SU-DHL-6 (cell line): ENCODE results near the gene MAU2.

ENCODE experiments used
- H2AFZ ChIP-seq: fragments of 200-600 bp; sonication (generic); 2 replicates; pipeline ENCODE4 v1.6.1; 2014; ENCODE audit warnings: low read depth, mild to moderate bottlenecking, moderate library complexity, mixed read lengths, antibody characterized with exemption, low read length; ENCODE audit not compliant: severe bottlenecking
- H3F3A ChIP-seq: fragments of 200-600 bp; shearing (Covaris generic); 2 replicates; pipeline ENCODE4 v1.6.0; 2016; ENCODE audit warnings: antibody characterized with exemption, mild to moderate bottlenecking; ENCODE audit not compliant: insufficient read depth
- H3K27ac ChIP-seq: fragments of 200-600 bp; sonication (generic); 2 replicates; pipeline ENCODE4 v1.5.1; 2016; ENCODE audit warnings: low read depth, mild to moderate bottlenecking, low read length, moderate library complexity, mixed read lengths
- H3K27me3 ChIP-seq: fragments of 200-600 bp; sonication (generic), shearing (Covaris generic); 2 replicates; pipeline ENCODE4 v1.6.0; 2014; ENCODE audit warnings: mild to moderate bottlenecking, low read length
- H3K36me3 ChIP-seq: fragments of 200-600 bp; sonication (generic); 2 replicates; pipeline ENCODE4 v1.6.1; 2014; ENCODE audit warnings: mild to moderate bottlenecking, low read length, mixed read lengths
- H3K4me2 ChIP-seq: fragments of 300-600, 200-600 bp; shearing (Covaris generic), sonication (generic); 2 replicates; pipeline ENCODE4 v1.6.0; 2014; ENCODE audit warnings: low read length, low read depth, mild to moderate bottlenecking; ENCODE audit not compliant: poor library complexity, severe bottlenecking
- H3K4me3 ChIP-seq: fragments of 200-600 bp; sonication (generic); 2 replicates; pipeline ENCODE4 v1.5.1; 2014; ENCODE audit warnings: antibody characterized with exemption, low read length, mild to moderate bottlenecking, mixed read lengths; ENCODE audit not compliant: insufficient read depth, poor library complexity, severe bottlenecking
- H3K79me2 ChIP-seq: fragments of 200-600 bp; sonication (generic); 2 replicates; pipeline ENCODE4 v1.6.1; 2014; ENCODE audit warnings: mild to moderate bottlenecking, low read length, moderate library complexity; ENCODE audit not compliant: insufficient read depth
- H3K9ac ChIP-seq: fragments of 200-600 bp; sonication (generic); 2 replicates; pipeline ENCODE4 v1.7.0; 2014; ENCODE audit warnings: mild to moderate bottlenecking, low read length
- H3K9me2 ChIP-seq: fragments of 200-600 bp; sonication (generic); replicated peaks from 2 replicates; pipeline ENCODE4 v1.6.1; 2014; ENCODE audit warnings: low read length; ENCODE audit not compliant: insufficient read depth
- H3K9me3 ChIP-seq: fragments of 200-600 bp; sonication (generic); 2 replicates; pipeline ENCODE4 v1.6.1; 2014; ENCODE audit warnings: low read length, mixed read lengths; ENCODE audit not compliant: insufficient read depth
- H4K20me1 ChIP-seq: fragments of 200-600 bp; sonication (generic); 2 replicates; pipeline ENCODE4 v1.6.1; 2014; ENCODE audit warnings: low read depth, mild to moderate bottlenecking, antibody characterized with exemption, low read length, moderate library complexity, mixed read lengths
- EZH2phosphoT487 ChIP-seq: fragments of 200-600 bp; sonication (generic), shearing (Covaris generic); conservative IDR thresholded peaks from 2 replicates; pipeline ENCODE4 v1.6.1; 2018; ENCODE audit warnings: mild to moderate bottlenecking, antibody characterized with exemption, low read length, moderate library complexity, mixed read lengths
- TF ChIP-seq, protein P1 (sequence below): fragments of 200-600 bp; sonication (generic); IDR thresholded peaks from one replicate; pipeline ENCODE4 v1.5.1; 2017; ENCODE audit warnings: antibody characterized with exemption, mild to moderate bottlenecking, low read length, moderate library complexity; ENCODE audit not compliant: insufficient read depth, poor library complexity, severe bottlenecking

MAU2 gene

DNA sequence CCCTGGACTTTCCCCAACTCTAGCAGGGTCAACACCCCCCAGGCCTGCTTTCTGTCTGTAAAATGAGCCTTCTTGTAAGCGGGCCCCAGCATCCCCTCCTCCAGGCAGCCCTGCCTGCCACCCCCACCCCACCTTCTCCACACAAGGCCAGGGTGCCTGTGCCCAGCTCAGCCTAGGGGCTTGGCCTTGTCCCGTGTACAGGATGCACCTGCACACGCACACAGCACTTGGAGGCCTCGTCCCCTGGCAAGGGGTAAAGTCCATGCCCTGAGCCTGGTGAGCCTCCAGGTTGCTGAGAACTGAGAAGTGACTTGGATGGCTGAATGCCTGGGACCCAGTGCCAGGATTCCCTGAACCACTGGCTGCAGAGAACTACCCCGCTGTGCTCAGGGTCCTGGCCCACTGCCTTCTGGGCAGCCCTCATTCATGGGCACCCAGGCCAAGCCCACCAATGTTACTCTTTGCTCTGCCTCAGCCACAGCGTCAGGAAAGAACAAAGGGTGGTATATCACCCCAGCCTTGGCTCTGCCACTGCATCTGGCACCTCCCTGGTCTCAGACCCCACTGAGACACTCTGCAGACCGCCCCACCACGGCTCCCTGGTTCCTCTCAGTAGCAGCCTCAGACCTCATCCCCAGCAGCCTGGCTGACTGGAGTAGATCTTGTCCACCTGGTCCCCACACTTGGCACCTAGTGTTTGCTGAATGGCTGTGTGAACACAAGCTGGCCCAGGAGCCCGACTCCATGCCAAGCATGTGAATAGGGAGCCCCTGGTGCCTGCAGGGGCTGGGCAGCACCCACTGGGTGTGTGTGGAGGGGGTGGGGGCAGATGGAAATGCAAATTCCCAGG is 45.7 kb upstream of the MAU2 start:
- Histone ChIP-seq H3K9me2 (no peaks in the 10 kb centered on the region), H3K9me3 (no peaks in the 10 kb centered on the region), H2AFZ (no peak overlapping the region), H3K79me2 (no peaks in the 10 kb centered on the region), H3K36me3 (no peaks in the 10 kb centered on the region), H3K27ac (no peak overlapping the region), H3F3A (no peaks in the 10 kb centered on the region), H3K4me3 (no peak overlapping the region), H4K20me1 (no peaks in the 10 kb centered on the region), H3K27me3 (no peaks in the 10 kb centered on the region), H3K9ac (no peak overlapping the region), H3K4me2 (no peak overlapping the region)
- TF ChIP-seq, protein P1, sequence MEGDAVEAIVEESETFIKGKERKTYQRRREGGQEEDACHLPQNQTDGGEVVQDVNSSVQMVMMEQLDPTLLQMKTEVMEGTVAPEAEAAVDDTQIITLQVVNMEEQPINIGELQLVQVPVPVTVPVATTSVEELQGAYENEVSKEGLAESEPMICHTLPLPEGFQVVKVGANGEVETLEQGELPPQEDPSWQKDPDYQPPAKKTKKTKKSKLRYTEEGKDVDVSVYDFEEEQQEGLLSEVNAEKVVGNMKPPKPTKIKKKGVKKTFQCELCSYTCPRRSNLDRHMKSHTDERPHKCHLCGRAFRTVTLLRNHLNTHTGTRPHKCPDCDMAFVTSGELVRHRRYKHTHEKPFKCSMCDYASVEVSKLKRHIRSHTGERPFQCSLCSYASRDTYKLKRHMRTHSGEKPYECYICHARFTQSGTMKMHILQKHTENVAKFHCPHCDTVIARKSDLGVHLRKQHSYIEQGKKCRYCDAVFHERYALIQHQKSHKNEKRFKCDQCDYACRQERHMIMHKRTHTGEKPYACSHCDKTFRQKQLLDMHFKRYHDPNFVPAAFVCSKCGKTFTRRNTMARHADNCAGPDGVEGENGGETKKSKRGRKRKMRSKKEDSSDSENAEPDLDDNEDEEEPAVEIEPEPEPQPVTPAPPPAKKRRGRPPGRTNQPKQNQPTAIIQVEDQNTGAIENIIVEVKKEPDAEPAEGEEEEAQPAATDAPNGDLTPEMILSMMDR = no peak
- no peak for TF ChIP-seq EZH2phosphoT487

DNA sequence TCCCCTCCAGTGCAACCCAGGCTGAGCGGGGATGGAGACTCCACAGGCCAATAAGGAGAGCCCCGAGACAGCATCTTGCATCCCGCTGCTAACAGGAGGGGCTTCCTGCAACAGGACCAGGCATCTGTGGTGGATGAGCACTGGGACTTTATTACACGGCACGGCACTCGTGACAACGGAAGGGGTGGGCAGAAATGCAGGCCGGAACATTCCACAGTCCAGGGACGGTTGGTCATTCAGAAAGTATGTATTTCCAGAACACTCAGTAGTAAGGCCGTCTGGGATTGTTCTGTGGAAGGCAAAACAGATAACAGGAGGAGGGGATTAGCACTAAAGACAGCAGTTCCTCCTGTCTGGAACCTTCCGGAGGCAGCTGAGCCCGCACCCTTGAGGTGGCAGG is 44.2 kb upstream of the MAU2 start:
- Histone ChIP-seq H2AFZ (no peak overlapping the region), H3K27ac (no peak overlapping the region), H3K4me2 (no peak overlapping the region), H3K79me2 (no peaks in the 10 kb centered on the region), H3K27me3 (no peaks in the 10 kb centered on the region), H3K9me2 (no peaks in the 10 kb centered on the region), H3K4me3 (no peak overlapping the region), H3K36me3 (no peaks in the 10 kb centered on the region), H3K9ac (no peak overlapping the region), H3F3A (no peaks in the 10 kb centered on the region), H4K20me1 (no peaks in the 10 kb centered on the region), H3K9me3 (no peaks in the 10 kb centered on the region)
- no peak for TF ChIP-seq EZH2phosphoT487
- TF ChIP-seq, protein P1 = no peak

DNA sequence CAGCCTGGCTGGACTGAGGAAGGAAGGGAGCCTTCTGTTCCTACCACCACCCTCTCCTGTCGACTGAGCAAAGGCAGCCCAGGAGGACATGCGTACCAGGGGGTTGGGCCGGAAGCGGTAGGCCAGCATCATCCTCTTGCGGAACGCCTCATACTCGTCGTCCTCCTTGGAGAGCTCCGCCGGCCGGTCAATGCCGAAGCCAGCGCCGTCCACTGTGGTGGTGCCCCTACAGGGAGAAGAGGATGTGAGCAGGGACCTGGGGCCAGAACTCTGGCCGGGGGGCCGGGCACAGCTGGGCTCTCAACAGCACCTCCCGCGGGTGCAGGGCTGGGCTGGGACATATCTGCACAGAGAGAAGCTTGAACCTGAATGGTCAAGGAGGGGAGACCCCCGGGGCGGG is 43.8 kb upstream of the MAU2 start:
- no peaks in the 10 kb centered on the region for H3K79me2 ChIP-seq
- no peaks in the 10 kb centered on the region for H3K9me3 ChIP-seq
- no peak overlapping the region for H3K27ac ChIP-seq
- H2AFZ ChIP-seq = no peak overlapping the region
- no peaks in the 10 kb centered on the region for H3K27me3 ChIP-seq
- no peaks in the 10 kb centered on the region for H3K9me2 ChIP-seq
- no peak overlapping the region for H3K4me3 ChIP-seq
- H3F3A ChIP-seq = no peaks in the 10 kb centered on the region
- no peaks in the 10 kb centered on the region for H4K20me1 ChIP-seq
- TF ChIP-seq, protein P1 = no peak
- no peak for TF ChIP-seq EZH2phosphoT487
- no peak overlapping the region for H3K4me2 ChIP-seq
- no peaks in the 10 kb centered on the region for H3K36me3 ChIP-seq
- no peak overlapping the region for H3K9ac ChIP-seq
